Activated naive CD8-positive, alpha-beta T cell treated with anti-CD3 and anti-CD28 coated beads, Interleukin-2, amount 50 U/mL, for 16 hours (primary cell): ENCODE data around the gene KRTAP5-7.
"Not testable (repeated sequence)": the region's sequence is repeated elsewhere in the genome, so short reads cannot be mapped to it uniquely, and the experiment has no call there.

ENCODE experiments used
- DNase-seq: peaks from one replicate; pipeline ENCODE4 v3.0.0-alpha.2; 2020; ENCODE audit warnings: low read depth, low spot score

KRTAP5-7 gene, protein sequence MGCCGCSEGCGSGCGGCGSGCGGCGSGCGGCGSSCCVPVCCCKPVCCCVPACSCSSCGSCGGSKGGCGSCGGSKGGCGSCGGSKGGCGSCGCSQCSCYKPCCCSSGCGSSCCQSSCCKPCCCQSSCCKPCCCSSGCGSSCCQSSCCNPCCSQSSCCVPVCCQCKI

DNA sequence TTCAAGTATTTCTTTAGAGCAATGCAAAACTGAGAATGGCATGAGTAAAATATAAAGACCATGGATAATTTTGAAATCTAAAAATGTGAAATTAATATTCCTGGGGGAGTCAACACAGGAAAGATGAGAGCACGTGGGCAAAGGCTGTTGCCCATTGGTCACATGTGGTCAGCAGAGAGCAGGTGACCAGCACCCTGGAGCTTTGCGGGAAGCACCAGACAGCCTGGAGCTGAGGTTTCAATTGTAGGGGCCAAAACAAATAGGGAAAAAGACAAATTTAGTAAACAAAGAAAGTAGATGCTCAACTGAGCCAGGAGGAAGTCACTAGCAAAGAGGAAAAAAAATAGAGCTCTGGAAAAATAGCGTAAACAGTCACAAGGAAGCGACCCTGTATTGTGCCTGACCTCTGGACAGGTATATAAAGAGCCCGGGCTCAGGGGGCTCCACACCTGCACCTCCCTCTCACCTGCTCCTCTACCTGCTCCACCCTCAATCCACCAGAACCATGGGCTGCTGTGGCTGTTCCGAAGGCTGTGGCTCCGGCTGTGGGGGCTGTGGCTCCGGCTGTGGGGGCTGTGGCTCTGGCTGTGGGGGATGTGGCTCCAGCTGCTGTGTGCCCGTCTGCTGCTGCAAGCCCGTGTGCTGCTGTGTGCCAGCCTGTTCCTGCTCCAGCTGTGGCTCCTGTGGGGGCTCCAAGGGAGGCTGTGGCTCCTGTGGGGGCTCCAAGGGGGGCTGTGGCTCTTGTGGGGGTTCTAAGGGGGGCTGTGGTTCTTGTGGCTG is at the start of gene KRTAP5-7:
Gene KRTAP5-7 (plus strand): TSS at position 472 of the 780 bp plus-strand sequence. CDS start 34 bp downstream, at position 506.
- not testable (repeated sequence) for DNase-seq

GRCh38 chr11:71477641-71478527 is 49.2 kb upstream of the KRTAP5-7 start:
- no peak for DNase-seq

- no peak for DNase-seq
Measured at GRCh38 chr11:71478528-71478840, 48.6 kb upstream of the KRTAP5-7 start.

- DNase-seq = no peak
Measured at GRCh38 chr11:71481101-71481960, 45.7 kb upstream of the KRTAP5-7 start.

DNA sequence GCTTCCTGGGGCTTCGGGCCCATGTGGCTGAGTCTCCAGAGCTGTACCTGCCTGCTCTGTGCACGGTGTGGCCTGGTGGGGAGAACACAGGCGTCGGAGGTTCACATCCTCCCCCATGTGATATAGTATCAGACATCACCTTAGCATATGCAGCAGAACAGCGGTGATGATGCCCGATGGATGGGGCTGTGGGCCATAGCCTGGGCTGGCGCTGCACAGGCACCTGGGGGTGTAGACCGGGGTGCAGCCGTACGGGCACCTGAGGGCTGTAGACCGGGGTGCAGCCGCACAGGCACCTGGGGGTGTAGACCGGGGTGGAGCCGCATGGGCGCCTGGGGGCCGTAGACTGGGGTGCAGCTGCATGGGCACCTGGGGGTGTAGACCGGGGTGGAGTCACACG is 44.9 kb upstream of the KRTAP5-7 start:
- DNase-seq = no peak

GRCh38 chr11:71482746-71483364 is 44.2 kb upstream of the KRTAP5-7 start:
- no peak for DNase-seq

DNA sequence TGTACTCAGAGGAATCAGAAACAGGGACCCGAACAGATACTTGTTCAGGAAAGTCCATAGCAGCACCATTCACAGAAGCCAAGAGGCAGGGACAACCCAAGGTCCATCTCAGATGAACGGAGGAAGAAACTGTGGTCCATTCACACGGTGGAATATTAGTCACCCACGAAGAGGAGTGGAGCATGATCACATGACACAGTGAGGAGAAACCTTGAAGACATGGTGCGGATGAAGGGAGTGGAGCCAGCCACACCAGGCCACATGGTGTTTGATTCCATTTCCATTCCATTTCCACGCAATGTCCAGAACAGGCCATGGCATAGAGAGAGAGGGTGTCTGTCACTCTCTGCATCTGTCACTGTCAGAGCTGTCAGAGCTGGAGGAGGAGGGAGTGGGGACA is 43.4 kb upstream of the KRTAP5-7 start:
- no peak for DNase-seq

GRCh38 chr11:71484248-71485062 is 42.6 kb upstream of the KRTAP5-7 start:
- DNase-seq = no peak

DNA sequence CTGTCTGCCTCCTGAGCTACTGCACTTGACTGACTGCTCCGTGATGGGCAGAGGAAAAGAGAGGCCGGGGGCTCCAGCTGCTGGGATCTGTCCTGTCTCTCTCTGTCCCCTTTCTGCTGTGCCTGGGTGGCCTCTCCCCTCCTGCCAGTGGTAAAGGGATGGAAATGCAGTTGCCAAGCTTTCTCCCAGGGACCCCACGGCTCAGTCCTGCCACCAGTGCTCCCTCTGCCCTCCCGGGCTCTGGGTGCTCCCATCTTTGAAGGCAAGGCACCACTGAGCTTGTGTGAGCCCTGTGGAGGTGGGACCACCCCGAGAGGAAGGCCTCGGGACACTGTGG is 42.0 kb upstream of the KRTAP5-7 start:
- DNase-seq = no peak

- DNase-seq = no peak
Measured at GRCh38 chr11:71485466-71485865, 41.6 kb upstream of the KRTAP5-7 start.

DNA sequence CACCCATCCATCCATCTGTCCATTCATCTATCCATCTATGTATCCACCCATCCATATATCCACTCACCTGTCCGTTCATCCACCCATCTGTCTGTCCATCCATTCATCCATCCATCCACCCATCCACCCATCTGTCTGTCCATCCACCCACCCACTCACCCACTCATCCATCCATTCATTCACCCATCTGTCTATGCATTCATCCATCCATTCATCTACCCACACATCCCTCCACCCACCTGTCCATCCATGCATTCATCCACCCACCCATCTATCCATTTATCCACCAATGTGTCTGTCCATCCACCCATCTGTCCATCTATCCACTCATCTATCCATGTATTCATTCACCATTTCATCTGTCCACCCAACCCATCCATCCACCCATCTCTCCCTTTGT is 40.7 kb upstream of the KRTAP5-7 start:
- no peak for DNase-seq

DNA sequence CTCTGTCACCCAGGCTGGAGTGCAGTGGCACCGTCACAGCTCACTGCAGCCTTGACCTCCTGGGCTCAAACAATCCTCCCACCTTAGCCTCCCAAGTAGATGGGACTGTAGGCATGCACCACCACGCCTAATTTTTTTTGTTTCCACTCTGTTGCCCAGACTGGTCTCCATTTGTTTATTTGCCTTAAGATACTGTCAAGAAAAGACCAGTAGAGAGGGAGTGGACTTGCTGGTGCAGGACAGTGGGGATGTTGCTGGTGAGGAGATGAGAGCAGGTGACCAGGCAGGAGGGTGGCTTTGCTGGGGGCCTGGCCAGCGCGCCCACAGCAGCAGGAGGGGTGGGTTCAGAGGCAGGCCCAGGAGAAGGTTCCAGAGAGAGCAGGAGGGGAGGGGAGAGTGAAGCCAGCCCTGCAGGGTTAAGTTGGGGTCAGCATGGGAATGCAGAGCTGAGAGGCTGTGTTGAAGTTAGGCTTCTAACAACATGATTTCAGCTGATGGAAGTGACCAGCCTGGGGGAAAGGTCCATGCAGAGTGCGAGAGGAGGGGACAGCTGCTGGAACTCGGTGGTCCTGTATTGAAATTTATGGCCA is 38.3 kb upstream of the KRTAP5-7 start:
- DNase-seq = no peak

DNA sequence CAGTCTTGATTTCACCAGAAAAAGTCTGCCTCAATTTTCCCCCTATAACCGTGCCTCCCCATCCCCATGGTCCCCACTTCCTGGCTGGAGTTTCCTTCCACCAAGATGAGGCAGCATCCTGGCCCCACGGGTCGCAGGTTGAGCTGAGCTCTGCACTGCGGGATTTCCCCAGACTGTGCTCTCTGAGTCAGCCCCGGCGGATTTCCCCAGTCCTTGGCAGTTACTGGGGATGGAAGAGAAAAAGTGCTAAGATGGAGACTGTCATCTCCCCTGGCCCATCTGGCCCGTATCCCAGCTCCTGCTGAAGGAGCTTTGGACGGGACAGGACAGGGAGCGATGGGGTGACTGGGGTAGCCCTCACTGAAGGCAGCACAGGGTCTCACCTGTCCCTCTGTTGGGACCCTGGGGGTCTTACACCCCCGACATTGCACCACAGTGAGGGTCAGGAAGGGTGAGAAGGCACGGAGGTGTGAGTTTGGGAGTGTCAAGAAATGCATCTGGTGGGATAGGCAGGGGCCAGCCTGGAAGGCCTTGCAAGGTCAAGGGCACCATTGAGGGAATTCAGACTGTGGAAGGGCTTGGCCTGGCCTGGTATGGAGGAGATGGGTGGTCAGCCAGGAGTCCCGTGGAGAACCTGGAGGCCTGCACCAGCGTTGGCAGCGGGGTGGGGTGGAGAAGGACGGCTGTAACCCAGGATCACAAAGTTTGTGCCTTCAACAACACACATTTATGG is 37.6 kb upstream of the KRTAP5-7 start:
- DNase-seq = no peak

GRCh38 chr11:71490044-71490730 is 36.9 kb upstream of the KRTAP5-7 start:
- DNase-seq = no peak

GRCh38 chr11:71490731-71491390 is 36.2 kb upstream of the KRTAP5-7 start:
- DNase-seq = no peak

GRCh38 chr11:71491531-71491930 is 35.5 kb upstream of the KRTAP5-7 start:
- no peak for DNase-seq

GRCh38 chr11:71491940-71492339 is 35.1 kb upstream of the KRTAP5-7 start:
- DNase-seq = no peak
